Right lung (tissue), 10 donors: ENCODE results near the gene SLC30A7. TPM values are rescaled to one million over a fixed set of nuclear protein-coding genes. Genes with fewer than 3 reads are reported as not detected.
"Not testable (repeated sequence)": the region's sequence is repeated elsewhere in the genome, so short reads cannot be mapped to it uniquely, and the experiment has no call there.

Experiments used
- DNase-seq, 2 donors: peaks; one replicate each; pipeline ENCODE4 v3.0.0-alpha.2; 2013
- long read RNA-seq, 8 donors: transcript quantifications; one replicate each; lab custom pipeline, GENCODE V29; 2026
- polyA plus RNA-seq, 5 donors: library from polyadenylated mRNA; unstranded; fragments of 120-200 nt; gene quantifications; one replicate each; pipeline versions ENCODE4 v1.2.1 to v1.2.3, GENCODE V29; 2013; ENCODE audit warnings: inconsistent platforms in 1 of 5, low replicate concordance in 1 of 5; ENCODE audit not compliant: insufficient read length in 5 of 5, insufficient read depth in 1 of 5

The SLC30A7 gene, protein sequence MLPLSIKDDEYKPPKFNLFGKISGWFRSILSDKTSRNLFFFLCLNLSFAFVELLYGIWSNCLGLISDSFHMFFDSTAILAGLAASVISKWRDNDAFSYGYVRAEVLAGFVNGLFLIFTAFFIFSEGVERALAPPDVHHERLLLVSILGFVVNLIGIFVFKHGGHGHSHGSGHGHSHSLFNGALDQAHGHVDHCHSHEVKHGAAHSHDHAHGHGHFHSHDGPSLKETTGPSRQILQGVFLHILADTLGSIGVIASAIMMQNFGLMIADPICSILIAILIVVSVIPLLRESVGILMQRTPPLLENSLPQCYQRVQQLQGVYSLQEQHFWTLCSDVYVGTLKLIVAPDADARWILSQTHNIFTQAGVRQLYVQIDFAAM
- polyA plus RNA-seq, result 10 to 100 TPM; 12.9 to 23.1 (median 21.6) TPM
- long read RNA-seq, donor 1, full-length matches to known transcripts, result 5 of 5 reads
- long read RNA-seq, donor 1, partial matches to known transcripts, result 0 of 5 reads
- long read RNA-seq, donor 1, other reads (novel, unspliced or antisense), result 0 of 5 reads
- long read RNA-seq, donor 2, full-length matches to known transcripts, result 2 of 2 reads
- long read RNA-seq, donor 2, partial matches to known transcripts, result 0 of 2 reads
- long read RNA-seq, donor 2, other reads (novel, unspliced or antisense), result 0 of 2 reads
- long read RNA-seq, donor 3, result 0 reads
- long read RNA-seq, donor 4, full-length matches to known transcripts, result 3 of 3 reads
- long read RNA-seq, donor 4, partial matches to known transcripts, result 0 of 3 reads
- long read RNA-seq, donor 4, other reads (novel, unspliced or antisense), result 0 of 3 reads
- long read RNA-seq, donor 5, full-length matches to known transcripts, result 1 of 66 reads
- long read RNA-seq, donor 5, partial matches to known transcripts, result 31 of 66 reads
- long read RNA-seq, donor 5, other reads (novel, unspliced or antisense), result 34 of 66 reads
- long read RNA-seq, donor 6, partial matches to known transcripts, result 0 of 1 reads
- long read RNA-seq, donor 6, other reads (novel, unspliced or antisense), result 0 of 1 reads
- long read RNA-seq, donor 7, full-length matches to known transcripts, result 7 of 7 reads
- long read RNA-seq, donor 7, partial matches to known transcripts, result 0 of 7 reads
- long read RNA-seq, donor 7, other reads (novel, unspliced or antisense), result 0 of 7 reads
- long read RNA-seq, donor 8, result 0 reads

DNA sequence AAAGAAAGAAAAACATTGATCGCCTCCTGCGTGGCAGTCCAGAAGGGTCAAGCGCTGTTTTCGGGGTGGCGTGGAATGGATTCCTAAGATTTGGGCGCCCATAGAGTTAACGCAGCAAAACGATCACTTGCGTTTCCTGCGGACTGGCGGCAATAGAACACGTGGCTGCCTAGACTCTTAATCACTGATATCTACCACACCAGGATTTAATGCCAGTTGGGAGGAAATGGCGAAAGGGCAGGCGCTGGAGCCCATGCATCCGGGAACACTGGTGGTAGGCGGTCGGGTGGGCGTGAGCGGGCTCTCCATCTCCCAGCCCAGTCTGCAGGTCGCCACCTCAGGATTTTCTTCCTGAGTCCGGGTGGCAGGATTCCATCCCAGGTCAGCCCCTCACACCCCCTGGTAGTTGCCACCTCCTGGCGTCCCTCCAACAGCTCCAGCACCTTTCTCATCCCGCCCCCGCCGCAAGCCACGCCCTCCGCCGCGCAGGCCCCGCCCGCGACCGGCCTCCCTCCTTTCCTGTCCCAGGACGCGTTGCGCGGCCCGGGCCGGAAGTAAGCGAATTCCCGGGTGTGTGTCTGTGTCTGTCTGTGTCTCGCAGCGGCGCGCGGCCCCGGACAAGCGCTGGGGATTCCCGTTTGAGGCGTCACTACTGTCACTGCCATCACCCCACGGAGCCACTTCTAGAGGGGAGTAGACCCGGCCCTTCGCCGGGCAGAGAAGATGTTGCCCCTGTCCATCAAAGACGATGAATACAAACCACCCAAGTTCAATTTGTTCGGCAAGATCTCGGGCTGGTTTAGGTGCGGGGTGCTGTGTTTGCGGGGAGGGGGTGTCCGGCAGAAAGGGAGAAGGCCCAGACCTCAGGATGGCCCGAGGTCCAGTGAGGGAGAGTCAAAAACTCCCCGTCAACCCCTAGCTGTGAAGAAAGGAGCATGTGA is at the start of gene SLC30A7:
Gene SLC30A7 (plus strand): TSS at position 551 of the 941 bp plus-strand sequence. CDS start 173 bp downstream, at position 724.
- peak; percentile 91 to 92 for DNase-seq

DNA sequence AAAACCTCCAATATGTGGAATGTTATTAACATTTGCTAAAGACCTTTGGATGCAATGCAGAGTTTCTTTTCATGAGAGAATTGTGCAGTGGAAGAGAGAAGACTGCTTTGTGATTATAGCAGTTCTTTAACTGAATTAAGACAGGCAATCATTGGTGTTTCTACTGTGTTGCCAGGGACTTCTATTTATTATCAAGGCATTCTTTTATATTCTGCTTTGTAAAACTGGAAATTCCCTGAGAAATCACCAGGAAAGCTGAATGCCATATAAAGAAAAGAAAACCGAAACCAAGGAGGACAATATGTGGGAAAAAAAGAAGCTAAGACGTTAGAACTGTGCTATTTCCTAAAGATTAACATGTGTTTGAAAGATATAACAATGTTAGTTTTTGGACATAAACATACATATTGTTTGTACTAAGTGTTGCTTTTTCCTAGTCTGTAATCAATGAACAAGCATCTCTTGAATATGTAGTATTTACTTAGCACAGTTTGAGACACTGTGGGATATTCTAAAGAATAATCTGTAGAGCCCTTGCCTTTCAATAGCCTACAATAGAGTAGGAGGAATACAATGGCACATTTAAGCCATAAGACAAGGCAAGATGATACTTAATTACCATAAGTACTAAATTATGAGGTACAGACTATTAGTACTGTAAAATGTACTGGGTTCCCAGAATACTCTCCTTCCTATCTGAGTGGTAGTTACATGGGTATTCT is 48.4 kb upstream of the SLC30A7 start:
- peak in 1 of 2 donors; percentile 9 for DNase-seq

DNA sequence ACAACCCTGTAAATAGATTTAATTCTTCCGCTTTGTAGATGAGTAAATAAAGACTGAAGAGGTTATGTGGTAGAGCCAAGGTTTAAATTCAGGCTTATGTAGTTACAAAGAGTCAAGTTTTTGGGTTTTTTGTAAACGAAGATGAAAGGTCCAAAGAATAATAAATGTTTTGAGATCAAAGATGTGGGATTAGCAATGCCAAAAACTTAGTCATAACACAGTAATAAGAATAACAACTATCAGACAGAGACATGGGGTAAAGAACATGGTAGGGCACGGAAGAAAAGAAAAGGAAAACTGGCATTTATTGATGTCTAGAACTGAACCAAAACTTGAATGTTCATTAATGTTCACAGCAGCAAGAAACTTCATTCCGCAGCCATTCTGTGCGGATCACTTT is 44.2 kb upstream of the SLC30A7 start:
- no peak for DNase-seq

DNA sequence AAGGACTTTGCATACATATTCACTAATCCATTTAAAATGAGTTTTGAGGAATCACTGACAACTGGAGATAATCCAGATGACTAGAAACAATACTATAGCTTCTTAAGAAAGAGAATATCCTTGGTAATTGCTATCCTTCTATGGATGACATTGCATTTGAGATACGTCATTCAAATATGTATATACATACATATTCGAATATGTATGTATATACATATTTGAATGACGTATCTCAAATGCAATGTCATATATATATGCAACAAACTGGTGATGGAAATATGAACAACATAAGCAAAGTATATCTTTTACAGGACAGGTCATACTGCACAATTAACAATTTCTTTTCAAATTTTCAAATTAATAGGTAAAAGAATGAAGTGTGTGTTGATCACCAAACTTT is 42.9 kb upstream of the SLC30A7 start:
- DNase-seq, result no peak

DNA sequence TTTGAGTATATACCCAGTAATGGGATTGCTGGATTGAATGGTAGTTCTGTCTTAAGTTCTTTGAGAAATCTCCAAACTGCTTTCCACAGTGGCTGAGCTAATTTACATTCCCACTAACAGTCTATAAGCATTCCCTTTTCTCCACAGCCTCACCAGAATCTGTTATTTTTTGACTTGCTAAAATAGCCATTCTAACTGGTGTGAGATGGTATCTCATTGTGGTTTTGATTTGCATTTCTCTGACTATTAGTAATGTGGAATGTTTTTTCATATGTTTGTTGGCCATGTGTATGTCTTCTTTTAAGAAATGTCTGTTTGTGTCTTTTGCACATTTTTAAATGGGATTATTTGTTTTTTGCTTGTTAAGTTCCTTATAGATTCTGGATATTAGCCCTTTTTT is 40.8 kb upstream of the SLC30A7 start:
- not testable (repeated sequence) for DNase-seq

DNA sequence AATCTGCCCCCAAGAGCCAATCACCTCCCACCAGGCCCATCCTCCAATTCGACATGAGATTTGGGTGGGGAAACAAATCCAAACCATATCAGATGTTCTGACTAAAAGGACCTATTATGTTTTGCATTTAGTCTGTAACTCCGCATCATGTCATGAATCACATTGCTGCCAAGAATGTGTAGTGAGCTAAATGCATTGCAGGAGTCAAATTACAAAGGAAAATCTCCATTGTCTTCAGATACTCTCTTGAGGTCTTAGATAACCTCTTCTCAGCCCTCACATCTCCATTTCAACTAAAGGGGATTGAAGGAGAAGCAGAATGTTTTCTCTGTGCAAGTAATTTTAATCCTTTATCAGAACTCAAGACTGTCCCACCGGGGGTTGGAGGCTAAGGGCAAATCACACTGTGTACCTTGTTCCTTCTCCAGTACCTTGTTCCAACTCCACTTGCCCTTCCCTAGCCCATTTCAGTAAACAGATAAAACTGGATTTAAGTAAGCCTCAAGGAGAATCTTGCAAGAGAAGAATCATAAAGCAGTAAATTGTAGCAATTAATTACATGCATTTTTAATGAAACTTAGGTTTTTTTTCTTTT is 35.4 kb upstream of the SLC30A7 start:
- no peak for DNase-seq

DNA sequence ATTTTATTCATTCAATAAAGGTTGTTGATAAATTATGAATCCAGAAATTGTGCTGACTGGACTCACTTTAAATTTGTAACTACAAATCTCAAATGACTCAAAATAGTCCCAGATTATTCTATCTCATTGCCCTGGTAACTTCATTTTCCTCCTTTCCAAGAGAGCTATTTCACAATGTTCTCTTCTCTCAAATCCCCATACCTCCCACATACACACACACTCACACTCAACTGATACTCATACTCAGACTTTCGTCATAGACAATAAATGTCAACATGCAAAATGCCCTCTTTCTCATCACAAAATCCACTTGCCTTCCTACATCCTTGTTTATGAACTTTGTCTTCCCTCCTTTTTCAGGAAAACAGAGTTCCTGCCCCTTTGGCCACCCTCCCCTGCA is 34.5 kb upstream of the SLC30A7 start:
- no peak for DNase-seq

DNA sequence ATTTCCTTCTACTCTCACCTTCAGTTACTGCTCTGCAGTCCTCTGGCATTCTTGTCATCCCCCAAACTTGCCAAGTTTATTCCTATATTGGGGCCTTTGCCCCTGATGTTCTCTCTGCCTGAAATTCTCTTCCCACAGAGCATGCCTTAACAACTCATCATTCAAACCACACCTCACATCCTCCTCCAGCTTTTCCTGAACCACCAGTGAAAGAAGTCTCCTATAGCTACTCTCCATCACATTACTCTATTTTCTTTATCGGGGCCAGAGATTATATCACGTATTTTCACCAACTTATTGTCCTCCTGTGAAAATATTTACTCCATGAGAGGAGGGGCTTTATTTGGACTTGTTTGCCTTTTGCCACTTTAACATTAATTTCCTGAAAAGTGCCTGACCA is 33.3 kb upstream of the SLC30A7 start:
- DNase-seq, result no peak

DNA sequence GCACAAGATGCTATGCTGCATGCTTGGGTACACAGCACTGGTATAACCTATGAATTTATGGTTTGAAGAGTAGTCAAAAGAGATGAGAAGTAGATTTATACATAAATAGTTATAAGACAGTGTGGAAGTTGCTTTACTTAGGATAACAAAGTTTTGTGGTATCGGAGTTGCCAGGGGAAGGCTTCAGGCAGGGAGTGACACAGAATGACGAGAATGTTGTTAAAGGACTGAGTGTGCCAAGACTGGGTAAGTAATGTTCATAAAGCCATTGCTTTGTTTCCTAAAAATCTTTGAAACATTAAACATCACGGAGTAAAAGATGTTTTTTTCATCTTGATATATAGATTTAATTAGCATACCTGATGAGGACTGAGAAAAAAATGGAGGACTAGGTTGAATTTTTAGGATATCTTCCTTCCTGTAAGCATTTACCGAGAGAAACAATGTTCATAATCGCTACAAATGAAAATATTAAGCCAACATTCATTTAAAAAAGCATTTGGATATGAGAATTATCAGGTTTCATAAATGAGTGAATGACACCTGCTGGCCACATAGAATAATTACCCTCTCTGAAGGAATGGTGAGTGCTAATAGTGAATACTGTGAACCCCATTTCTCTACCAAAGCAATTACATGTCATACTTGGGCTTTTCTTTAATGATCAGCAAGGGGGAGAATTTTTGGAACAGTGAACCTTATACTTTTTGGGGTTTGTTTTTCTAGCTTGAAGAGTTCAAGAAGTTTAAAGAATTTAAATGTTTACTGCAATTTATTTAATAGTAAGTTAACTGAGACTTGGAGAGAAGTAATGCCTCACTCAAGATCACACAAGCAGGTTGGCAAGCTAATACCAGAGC is 29.6 kb upstream of the SLC30A7 start:
- DNase-seq, result peak in 1 of 2 donors; percentile 38

DNA sequence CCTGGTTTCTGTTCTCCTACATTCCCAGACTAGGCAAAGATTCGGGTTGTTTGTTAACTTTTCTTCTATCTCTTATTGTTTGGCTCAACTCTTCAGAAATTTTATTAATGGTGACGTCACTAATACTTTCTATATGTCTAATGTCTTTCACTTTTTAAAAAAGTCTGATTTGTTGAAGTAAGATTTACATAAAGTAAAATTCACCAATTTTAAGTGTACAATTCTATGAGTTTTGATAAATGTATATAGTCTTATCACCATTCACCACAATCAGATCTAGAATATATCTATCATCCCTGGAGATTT is 29.0 kb upstream of the SLC30A7 start:
- no peak for DNase-seq

DNA sequence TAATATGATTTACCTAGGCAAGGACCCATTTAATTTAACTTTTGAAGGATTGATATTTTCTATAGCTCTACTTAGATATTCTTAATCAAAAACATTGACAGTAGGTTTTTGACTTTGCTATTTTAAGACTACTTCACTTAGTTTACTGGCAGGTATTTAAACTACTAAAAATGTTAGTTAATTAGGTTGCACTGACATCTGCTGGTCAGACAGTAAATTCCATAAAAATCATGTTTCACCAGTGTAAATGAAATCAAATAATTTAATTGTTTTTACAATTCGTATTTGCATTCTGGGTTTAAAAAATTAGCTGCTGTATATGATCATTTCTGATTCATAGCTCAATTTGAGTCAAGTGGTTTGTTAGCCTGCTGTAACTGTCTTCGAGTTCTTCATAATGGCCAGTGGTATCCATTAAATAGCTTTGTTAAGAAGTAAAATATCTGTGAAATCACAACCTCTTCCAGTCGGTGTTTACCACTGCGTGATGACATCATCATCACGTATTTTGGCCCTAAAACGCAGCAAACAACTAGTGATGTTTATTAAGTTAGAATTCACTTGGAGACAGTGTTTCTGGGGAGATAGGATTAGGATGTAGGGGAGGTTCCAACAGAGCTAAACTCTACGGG is 27.4 kb upstream of the SLC30A7 start:
- peak in 1 of 2 donors; percentile 35 for DNase-seq

DNA sequence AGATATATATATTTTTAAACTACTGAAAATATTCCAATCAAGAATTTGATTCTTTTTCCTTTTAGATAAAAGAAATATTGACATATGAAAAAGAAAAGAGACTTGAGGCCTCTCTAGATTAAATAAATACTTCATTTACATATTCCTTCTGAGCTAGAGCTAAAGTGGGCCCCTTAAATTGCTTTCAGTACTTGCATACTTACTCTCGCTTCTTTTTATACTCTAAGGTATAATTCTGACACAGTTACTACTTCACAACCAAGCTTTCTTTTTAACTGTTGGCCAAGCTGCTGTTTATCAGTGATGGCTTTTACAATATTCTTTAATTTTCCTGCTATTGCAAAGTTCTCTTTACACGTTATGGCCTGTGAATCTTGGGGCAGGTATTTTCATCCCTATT is 25.9 kb upstream of the SLC30A7 start:
- DNase-seq, result no peak

DNA sequence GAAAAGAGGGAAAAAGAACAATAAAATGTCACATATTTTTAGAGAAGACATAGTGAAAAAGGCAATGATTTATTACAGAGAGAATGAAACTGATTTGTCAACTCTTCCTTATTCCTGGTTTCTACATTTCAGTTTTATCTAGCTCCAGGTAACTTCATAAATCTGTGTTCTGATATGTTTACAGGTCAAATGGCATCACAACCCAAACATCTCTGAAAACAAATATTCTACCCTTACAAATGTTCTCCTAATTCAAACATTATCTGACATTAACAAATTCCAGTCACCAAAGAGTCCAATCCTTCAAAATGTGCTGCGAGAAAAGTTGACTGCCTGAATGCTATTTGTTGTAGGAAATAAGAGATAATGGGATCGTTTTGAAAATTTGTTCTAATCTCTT is 21.5 kb upstream of the SLC30A7 start:
- DNase-seq, result no peak

DNA sequence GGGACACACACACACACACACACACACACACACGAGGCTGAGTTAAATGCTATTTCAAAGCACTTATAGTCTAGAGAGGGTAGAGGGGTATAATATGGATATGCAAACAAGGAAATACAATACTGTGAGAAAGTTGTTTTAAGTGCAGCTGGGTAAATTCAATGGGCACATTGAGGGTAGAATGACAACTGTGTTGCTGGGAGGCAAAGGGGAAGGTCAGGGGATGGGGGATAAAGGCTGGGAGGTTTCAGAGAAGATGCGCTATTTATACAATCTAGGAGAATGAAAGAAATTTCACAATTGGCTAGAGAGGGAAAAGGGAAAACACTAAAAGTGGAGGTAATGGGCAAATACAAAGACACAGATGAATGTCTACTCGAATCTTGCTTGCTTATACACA is 20.7 kb upstream of the SLC30A7 start:
- no peak for DNase-seq

DNA sequence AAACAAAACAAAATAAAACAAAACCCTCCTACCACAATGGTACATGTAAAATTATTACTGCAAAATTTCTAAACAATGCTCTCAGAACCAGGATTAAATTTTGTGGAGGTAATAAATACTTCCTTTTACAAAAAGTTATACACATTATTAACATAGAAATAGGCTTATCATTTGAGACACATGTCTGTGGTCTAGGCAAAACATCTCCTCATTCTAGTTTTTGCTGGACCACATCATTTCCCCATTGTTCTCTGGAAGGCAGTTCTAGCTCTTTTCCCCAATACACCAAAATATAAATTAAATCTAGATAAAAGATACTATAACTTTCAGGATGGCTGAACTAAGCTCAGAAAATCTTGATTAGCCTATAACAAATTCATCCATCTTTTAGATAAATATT is 19.6 kb upstream of the SLC30A7 start:
- no peak for DNase-seq

DNA sequence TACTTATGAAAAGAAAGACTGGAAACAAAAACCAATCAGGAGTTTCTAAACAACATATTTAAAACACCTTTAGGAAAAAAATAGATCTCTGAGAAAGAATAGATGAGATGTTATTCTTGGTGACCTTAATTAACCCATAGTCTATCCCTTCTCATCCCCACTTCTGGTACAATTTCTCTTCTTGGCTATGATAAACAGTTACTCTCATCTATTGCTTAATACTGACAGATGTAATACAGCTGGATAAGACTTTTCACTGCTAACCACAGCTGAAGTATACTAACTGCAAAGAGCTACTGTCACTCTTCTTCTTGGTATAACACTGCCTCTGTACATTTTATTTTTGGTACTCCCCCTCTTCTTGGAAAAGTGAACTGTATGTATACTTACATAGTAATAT is 16.5 kb upstream of the SLC30A7 start:
- no peak for DNase-seq

DNA sequence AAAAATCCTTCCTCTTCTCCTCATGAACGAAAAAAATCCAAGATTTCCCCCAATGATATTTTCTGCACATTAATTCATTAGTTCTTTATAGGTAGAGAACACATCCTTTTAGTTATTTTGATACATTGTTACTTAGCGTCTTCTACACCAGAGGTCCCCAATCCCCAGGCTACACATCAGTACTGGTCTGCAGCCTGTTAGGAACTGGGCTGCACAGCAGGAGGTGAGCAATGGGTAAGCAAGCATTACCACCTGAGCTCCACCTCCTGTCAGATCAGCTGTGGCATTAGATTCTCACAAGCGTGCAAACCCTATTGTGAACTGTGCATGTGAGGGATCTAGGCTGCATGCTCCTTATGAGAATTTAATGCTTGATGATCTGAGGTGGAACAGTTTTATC is 14.2 kb upstream of the SLC30A7 start:
- no peak for DNase-seq

DNA sequence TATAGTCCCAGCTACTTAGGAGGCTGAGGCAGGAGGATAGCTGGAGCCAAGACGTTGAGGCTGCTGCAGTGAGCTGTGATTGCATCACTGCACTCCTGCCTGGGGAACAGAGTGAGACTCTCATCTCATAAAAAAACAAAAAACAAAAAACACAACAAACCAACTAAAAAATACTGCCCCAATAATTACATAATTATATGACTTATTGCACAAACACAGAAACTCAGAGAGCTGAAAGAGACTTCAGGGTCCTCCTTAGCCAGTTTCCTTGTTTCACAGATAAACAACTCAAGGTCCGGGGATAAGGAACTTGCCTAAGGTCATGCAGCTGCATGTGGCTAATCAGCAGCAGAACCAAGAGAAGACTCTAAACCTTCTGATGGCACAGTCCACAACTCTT is 13.2 kb upstream of the SLC30A7 start:
- DNase-seq, result no peak

DNA sequence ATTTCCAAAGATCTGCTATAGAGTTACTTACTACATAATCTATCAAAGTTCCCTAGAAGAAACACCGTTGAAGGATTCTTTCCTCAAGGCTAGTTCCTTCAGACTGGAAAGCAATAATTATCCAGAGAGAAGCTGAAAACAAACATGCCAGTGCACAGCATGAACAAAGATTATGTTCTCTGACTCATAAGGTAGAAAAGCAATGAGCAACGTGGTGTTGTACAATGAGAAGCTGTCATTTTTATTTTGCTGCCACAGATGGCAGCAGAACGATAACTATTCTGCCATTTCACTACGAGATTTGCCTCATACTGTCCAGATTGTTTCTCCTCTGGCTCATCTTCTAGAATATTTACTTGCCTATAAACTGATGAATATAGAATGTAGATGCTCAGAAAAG is 11.9 kb upstream of the SLC30A7 start:
- no peak for DNase-seq
